SIG-M5 treated with dmso at 0.1 percent for 504 hours (cell line): ENCODE measurements around the gene SNF8.

ENCODE experiments used
- DNase-seq: peaks from one replicate; lab custom pipeline; 2025; ENCODE audit not compliant: unreplicated experiment; lab: John Stamatoyannopoulos, UW

SNF8 gene

GRCh38 chr17:48930435-48930873 lies 14.2 kb downstream of the SNF8 start:
- no peak for DNase-seq

- DNase-seq, result no peak
Measured at GRCh38 chr17:48929812-48930165, 14.9 kb downstream of the SNF8 start.

GRCh38 chr17:48928876-48929811 lies 15.5 kb downstream of the SNF8 start:
- DNase-seq, result no peak

- DNase-seq, result no peak
Measured at GRCh38 chr17:48927978-48928745, 16.5 kb downstream of the SNF8 start.

GRCh38 chr17:48925991-48926342 lies 18.7 kb downstream of the SNF8 start:
- no peak for DNase-seq

GRCh38 chr17:48925251-48925990 lies 19.2 kb downstream of the SNF8 start:
- DNase-seq, result no peak

- DNase-seq, result peak; percentile 86
Measured at GRCh38 chr17:48915459-48916282, 29.0 kb downstream of the SNF8 start.

- DNase-seq, result no peak
Measured at GRCh38 chr17:48912476-48912875, 32.2 kb downstream of the SNF8 start.

- no peak for DNase-seq
Measured at GRCh38 chr17:48910370-48910769, 34.3 kb downstream of the SNF8 start.

GRCh38 chr17:48909783-48910182 lies 34.9 kb downstream of the SNF8 start:
- no peak for DNase-seq

GRCh38 chr17:48908853-48909394 lies 35.7 kb downstream of the SNF8 start:
- DNase-seq, result peak; percentile 88

GRCh38 chr17:48908047-48908843 lies 36.4 kb downstream of the SNF8 start, which contains the start of gene UBE2Z:
Gene UBE2Z, plus strand, starts transcription at chr17:48908407. Its CDS starts 97 bp downstream, at chr17:48908504.
- DNase-seq, result peak; percentile 95

GRCh38 chr17:48907713-48908046 lies 37.0 kb downstream of the SNF8 start:
- DNase-seq, result peak; percentile 79

GRCh38 chr17:48905987-48906515 lies 38.6 kb downstream of the SNF8 start:
- no peak for DNase-seq

- DNase-seq, result no peak
Measured at GRCh38 chr17:48904428-48904827, 40.2 kb downstream of the SNF8 start.

GRCh38 chr17:48903401-48903800 lies 41.2 kb downstream of the SNF8 start:
- no peak for DNase-seq

GRCh38 chr17:48901241-48901640 lies 43.4 kb downstream of the SNF8 start:
- no peak for DNase-seq

GRCh38 chr17:48894886-48895285 lies 49.8 kb downstream of the SNF8 start:
- no peak for DNase-seq
